K562 treated with DMSO at 1 percent for 12 hours (cell line): Measurements from ENCODE around the gene NQO1. TPM values are rescaled to one million over a fixed set of nuclear protein-coding genes. Genes with fewer than 3 reads are reported as not detected.

Source experiments
- total RNA-seq: library from RNA; unstranded; fragments of 300-600 nt; gene quantifications from 2 replicates; pipeline ENCODE4 v1.2.3, GENCODE V29; 2022; ENCODE audit not compliant: insufficient read depth

The NQO1 gene
- total RNA-seq = 162 and 165 TPM in 2 replicates

DNA sequence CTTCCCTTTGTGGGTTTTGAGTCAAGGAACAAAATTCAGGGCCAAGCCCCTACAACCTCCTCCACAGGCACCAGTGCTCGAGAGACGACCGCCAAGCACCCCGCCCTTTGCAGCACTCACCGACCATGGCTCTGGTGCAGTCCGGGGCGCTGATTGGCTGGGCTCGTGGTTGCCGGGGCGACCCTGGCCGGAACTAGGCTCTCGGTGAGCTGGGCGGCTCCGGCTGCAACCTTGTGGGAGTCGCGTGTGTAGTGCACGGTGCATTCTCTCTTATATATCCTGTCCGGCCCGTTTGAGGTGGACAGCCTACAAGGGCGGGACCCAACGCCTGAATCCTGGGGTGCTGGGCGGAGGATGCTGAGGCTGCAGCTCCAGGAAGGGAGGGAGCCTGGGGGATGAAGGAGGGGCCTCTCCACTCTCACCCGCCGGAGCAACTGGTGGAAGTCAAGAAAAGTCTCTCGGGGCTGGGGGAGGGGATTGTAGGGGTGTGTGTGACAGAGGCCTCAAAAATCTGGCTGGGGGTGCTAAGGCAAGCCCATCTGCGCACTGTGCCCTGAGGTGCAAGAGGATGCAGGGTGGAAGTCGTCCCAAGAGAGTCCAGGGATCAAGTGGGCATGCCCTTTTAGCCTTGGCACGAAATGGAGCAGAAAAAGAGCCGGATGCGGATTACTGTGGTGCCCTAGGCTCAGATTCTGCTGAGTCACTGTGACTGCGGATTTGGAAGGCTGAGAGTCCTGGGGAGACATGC lies at the start of gene NQO1:
Gene NQO1 (minus strand): TSS at position 248 of the 748 bp plus-strand sequence. CDS start 121 bp downstream, at position 127.

DNA sequence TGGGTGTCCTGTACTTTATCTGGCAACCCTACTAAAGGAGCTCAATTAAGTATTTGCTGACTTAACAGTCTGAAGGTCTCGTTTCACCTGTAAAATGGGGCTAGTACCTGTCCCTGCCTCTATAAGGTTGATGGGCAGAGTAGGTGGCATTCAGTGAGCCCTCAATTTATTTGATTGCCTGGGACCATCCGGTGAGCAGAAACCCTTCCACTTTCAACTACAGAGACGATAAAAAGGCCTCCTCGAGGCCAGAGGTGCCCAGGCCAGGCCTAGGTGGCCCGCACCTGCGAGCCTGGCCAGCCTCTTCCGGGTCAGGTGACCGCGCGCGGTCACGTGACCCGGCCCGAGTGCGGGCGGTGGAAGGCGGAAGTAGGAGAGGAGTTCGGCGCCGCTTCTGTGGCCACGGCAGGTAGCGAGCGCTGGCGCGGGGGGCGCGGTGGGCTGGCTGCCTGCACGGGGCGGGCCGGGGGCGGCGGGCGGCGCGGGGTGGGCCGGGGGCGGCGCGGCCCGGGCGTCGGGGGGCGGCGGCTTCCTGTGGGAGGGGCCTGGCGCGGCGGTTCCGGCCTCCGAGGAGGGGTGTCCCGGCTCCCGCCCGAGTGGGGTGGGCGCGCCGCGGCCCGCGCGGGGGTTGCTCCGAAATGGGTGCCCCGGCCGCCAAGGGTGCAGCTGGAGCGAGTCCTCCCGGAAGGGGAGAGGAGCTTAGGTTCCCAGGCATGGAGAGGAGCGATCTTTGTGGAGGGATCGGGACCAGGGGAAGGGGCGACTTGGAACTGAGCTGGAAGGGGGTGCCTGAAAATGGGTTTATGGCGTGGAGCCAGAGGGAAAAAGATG lies 35.8 kb upstream of the NQO1 start, which contains the start of gene WWP2:
Gene WWP2 (plus strand): TSS at position 350 of the 831 bp plus-strand sequence. CDS start 24,679 bp downstream, outside the sequence.

DNA sequence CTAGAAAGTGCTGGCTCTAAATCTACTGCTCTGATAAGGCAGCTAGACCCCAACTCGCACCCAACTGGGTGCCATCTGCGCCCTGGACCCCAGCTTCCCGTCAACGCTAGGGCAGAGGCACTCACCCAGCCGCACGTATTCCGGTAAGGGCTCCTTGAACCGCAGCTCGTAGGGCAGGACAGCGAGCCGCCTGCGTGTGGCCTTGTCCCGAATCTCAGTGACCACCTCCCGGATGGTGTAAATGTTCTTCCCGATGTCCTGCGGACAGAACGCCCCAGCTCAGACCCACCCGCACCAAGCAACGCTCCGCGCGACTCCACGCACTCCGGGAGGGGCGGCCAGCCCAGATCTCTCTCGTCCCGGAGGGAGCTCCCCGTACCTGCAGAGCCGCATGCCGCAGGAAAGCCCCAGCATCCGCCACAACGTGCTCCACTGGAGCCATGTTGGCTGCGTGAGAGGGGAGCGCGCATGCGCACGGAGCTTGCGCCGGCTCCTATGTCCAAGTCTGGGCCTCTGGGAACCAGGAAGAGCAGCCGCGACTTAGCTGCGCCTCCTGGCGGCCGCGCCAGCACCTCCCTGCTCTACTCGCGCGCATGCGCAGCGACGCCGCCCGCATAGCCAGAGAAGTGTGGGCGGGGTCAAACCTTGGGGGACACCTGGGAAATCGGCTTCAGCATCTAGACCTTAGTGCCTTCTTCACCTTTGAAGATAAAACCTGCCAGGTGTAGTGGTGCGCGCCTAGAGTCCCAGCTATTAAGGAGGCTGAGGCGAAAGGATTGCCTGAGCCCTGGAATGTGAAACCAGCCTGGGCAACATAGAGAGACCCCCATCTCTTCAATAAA lies 28.3 kb upstream of the NQO1 start, which contains the start of gene NOB1:
Gene NOB1 (minus strand): TSS at position 458 of the 842 bp plus-strand sequence. CDS start 16 bp downstream, at position 442.

Other genes starting within 250 kb of the NQO1 start
- 0.82 and 9.3 TPM in 2 replicates for gene NFAT5, start 160.6 kb downstream of the NQO1 start, total RNA-seq
- 74.0 and 82.6 TPM in 2 replicates for gene NOB1, start 28.4 kb upstream of the NQO1 start, total RNA-seq
- gene WWP2, start 35.8 kb upstream of the NQO1 start, total RNA-seq = 18.9 and 42.5 TPM in 2 replicates
- 0.67 and 1.7 TPM in 2 replicates for gene CLEC18A, start 224.8 kb upstream of the NQO1 start, total RNA-seq